Measurements from ENCODE around the gene CC2D2B. TPM values are rescaled to one million over a fixed set of nuclear protein-coding genes. Genes with fewer than 3 reads are reported as not detected.
"Not testable (repeated sequence)": the region's sequence is repeated elsewhere in the genome, so short reads cannot be mapped to it uniquely, and the experiment has no call there.

The CC2D2B gene
- total RNA-seq, 2 donors from 2014 or later, result 4.6 to 5.8 TPM

GRCh38 chr10:96047004-96047649 lies 139.4 kb downstream of the CC2D2B start:
- no peak for DNase-seq (ENCODE audit: low spot score)
- intact Hi-C loops (cut with DNase I), result no loop called here

- intact Hi-C loops (cut with DNase I); DNase-seq (ENCODE audit: low spot score): not testable (repeated sequence)
These were observed 140.2 kb downstream of the CC2D2B start for GRCh38 chr10:96047925-96048324.

GRCh38 chr10:96049340-96049739 lies 141.6 kb downstream of the CC2D2B start:
- intact Hi-C loops (cut with DNase I), result no loop called here

GRCh38 chr10:96053985-96054384 lies 146.2 kb downstream of the CC2D2B start:
- intact Hi-C loops (cut with DNase I), result no loop called here
- no peak for DNase-seq (ENCODE audit: low spot score)

More at GRCh38 chr10:96049340-96049739, 141.6 kb downstream of the CC2D2B start:
- DNase-seq (ENCODE audit: low spot score), result no peak

- no peak for DNase-seq (ENCODE audit: low spot score)
- intact Hi-C loops (cut with DNase I), result no loop called here
These were observed 149.0 kb downstream of the CC2D2B start for GRCh38 chr10:96056787-96057186.

GRCh38 chr10:96061232-96061631 lies 153.5 kb downstream of the CC2D2B start:
- intact Hi-C loops (cut with DNase I), result loop anchor here in 1 of 2 donors (2.0 kb wide), 1 partner anchor 166 kb away; no protein-coding TSS in a partner anchor

GRCh38 chr10:96072674-96073073 lies 164.9 kb downstream of the CC2D2B start:
- intact Hi-C loops (cut with DNase I), result no loop called here
- DNase-seq (ENCODE audit: low spot score), result no peak

More at GRCh38 chr10:96061232-96061631, 153.5 kb downstream of the CC2D2B start:
- DNase-seq (ENCODE audit: low spot score), result no peak

- intact Hi-C loops (cut with DNase I), result no loop called here
- DNase-seq (ENCODE audit: low spot score), result no peak
These were observed 165.9 kb downstream of the CC2D2B start for GRCh38 chr10:96073722-96074121.

- no peak for DNase-seq (ENCODE audit: low spot score)
- intact Hi-C loops (cut with DNase I), result no loop called here
These were observed 167.0 kb downstream of the CC2D2B start for GRCh38 chr10:96074776-96075175.

GRCh38 chr10:96075977-96076376 lies 168.2 kb downstream of the CC2D2B start:
- intact Hi-C loops (cut with DNase I), result no loop called here
- no peak for DNase-seq (ENCODE audit: low spot score)

- intact Hi-C loops (cut with DNase I), result no loop called here
- DNase-seq (ENCODE audit: low spot score), result no peak
These were observed 169.4 kb downstream of the CC2D2B start for GRCh38 chr10:96077156-96077555.

- no peak for DNase-seq (ENCODE audit: low spot score)
- intact Hi-C loops (cut with DNase I), result no loop called here
These were observed 174.4 kb downstream of the CC2D2B start for GRCh38 chr10:96082153-96082552.

Small RNA genes lying within 50 kb of the gene (microRNA-seq; reads per million reads assigned to microRNA genes)
- 10.3 to 12.0 reads per million in 2 donors for gene MIR3157 (ENCODE audit: borderline microRNAs expressed in 2 of 2)

Other genes with a start within 250 kb of the CC2D2B start
- 10 to 100 TPM; 25.4 to 26.9 TPM for gene TCTN3, start 214.0 kb upstream of the CC2D2B start, total RNA-seq
- 10 to 100 TPM; 62.5 to 92.9 TPM for gene ENTPD1, start 151.8 kb upstream of the CC2D2B start, total RNA-seq
- gene CCNJ, start 135.6 kb downstream of the CC2D2B start, total RNA-seq, result 1 to 10 TPM; 4.8 to 6.2 TPM
- gene ZNF518A, start 222.3 kb downstream of the CC2D2B start, total RNA-seq, result 10 to 100 TPM; 20.0 to 23.1 TPM